HepG2 (cell line): ENCODE results near the gene PPP1R18. TPM values are rescaled to one million over a fixed set of nuclear protein-coding genes. Genes with fewer than 3 reads are reported as not detected.

Experiments
- ATAC-seq: fragments of 200-7000 bp; cut with Tn5 transposase; 3 replicates; pipeline ENCODE4 v1.9.1; 2020; ENCODE audit warnings: mild to moderate bottlenecking, moderate library complexity
- BruUV-seq: library from RNA; stranded (reverse); fragments of 400-500 nt; replicated peaks from 2 replicates; lab custom pipeline; 2021; lab: Mats Ljungman, UMichigan
- CTCF ChIA-PET: fragments of 300-600 bp; formaldehyde crosslinking; extraction: SDS; loops from one replicate; lab custom pipeline; 2021; ENCODE audit warnings: low total read pairs, inconsistent platforms, low intra/inter-chr PET ratio; lab: Yijun Ruan, JAX
- POLR2A ChIA-PET: fragments of 350-600 bp; sonication (Branson Sonifier 250); formaldehyde crosslinking; loops from one replicate; lab custom pipeline; 2020; ENCODE audit warnings: antibody characterized with exemption, inconsistent platforms; lab: Yijun Ruan, JAX
- DNase-seq: peaks from one replicate; pipeline ENCODE4 v3.0.0-alpha.2; 2015; ENCODE audit warnings: low spot score
- FAIRE-seq: peaks from 3 replicates; lab custom pipeline; 2011; peaks lifted over from hg19 to GRCh38; lab: Jason Lieb, UNC
- H2AFZ ChIP-seq: one replicate; pipeline ENCODE4 v1.6.1; 2011; ENCODE audit warnings: low read length, inconsistent platforms
- H3K27ac ChIP-seq: fragments of 300-600 bp; 3 replicates; pipeline ENCODE4 v1.8.0; 2011; ENCODE audit warnings: mixed run types, mild to moderate bottlenecking, mixed read lengths, low read length, inconsistent platforms; ENCODE audit not compliant: insufficient read depth; ENCODE audit errors: extremely low read length
- H3K27me3 ChIP-seq, 2 experiments: fragments of 200-600 bp in 1 of 2; 2 replicates in 1 of 2; 3 replicates in 1 of 2; pipeline versions ENCODE4 v1.6.0 to v1.8.0; 2011; ENCODE audit warnings: low read length in 2 of 2, mild to moderate bottlenecking in 2 of 2, moderate library complexity in 2 of 2, inconsistent platforms in 1 of 2; ENCODE audit not compliant: insufficient read depth in 2 of 2, control insufficient read depth in 1 of 2
- H3K36me3 ChIP-seq, 2 experiments: fragments of 200-600 bp in 1 of 2; replicated peaks in 1 of 2; 2 replicates in 1 of 2; 3 replicates in 1 of 2; pipeline versions ENCODE4 v1.5.1 to v1.8.0; 2011; ENCODE audit warnings: low read length in 2 of 2, inconsistent platforms in 1 of 2; ENCODE audit not compliant: insufficient read depth in 2 of 2, control insufficient read depth in 1 of 2
- H3K4me1 ChIP-seq: 2 replicates; pipeline ENCODE4 v1.5.1; 2012; ENCODE audit warnings: low read length, inconsistent platforms; ENCODE audit not compliant: insufficient read depth
- H3K4me2 ChIP-seq: 2 replicates; pipeline ENCODE4 v1.6.0; 2011; ENCODE audit warnings: low read depth, low read length, inconsistent platforms
- H3K4me3 ChIP-seq, 3 experiments: fragments of 200-600 bp in 1 of 3; sonication (generic), shearing (Covaris generic) in 1 of 3; replicated peaks in 1 of 3; 2 replicates each; pipeline ENCODE4 v1.5.1; 2011 to 2016; ENCODE audit warnings: low read length in 3 of 3, inconsistent platforms in 2 of 3, low read depth in 2 of 3, mild to moderate bottlenecking in 2 of 3, control low read depth in 1 of 3, mixed read lengths in 1 of 3; ENCODE audit not compliant: insufficient read depth in 1 of 3
- H3K79me2 ChIP-seq: one replicate; pipeline ENCODE4 v1.6.1; 2011; ENCODE audit warnings: low read length, inconsistent platforms; ENCODE audit not compliant: insufficient read depth
- H3K9ac ChIP-seq: 2 replicates; pipeline ENCODE4 v1.6.0; 2011; ENCODE audit warnings: mild to moderate bottlenecking, low read depth, low read length, inconsistent platforms; ENCODE audit not compliant: insufficient read depth
- H3K9me3 ChIP-seq: 2 replicates; pipeline ENCODE4 v1.5.1; 2012; ENCODE audit warnings: mild to moderate bottlenecking, low read length
- H4K20me1 ChIP-seq: 2 replicates; pipeline ENCODE4 v1.6.0; 2011; ENCODE audit warnings: inconsistent platforms, mild to moderate bottlenecking, low read length, moderate library complexity; ENCODE audit not compliant: insufficient read depth
- BHLHE40 ChIP-seq: IDR thresholded peaks from 2 replicates; pipeline ENCODE4 v1.6.1; 2011; ENCODE audit warnings: low read length, improper control_type of control experiment
- BRCA1 ChIP-seq: sonication (generic); formaldehyde crosslinking; IDR thresholded peaks from 2 replicates; pipeline ENCODE4 v1.4.0; 2020; ENCODE audit warnings: missing genetic modification reagents
- KLF6 ChIP-seq: IDR thresholded peaks from 2 replicates; pipeline ENCODE4 v1.8.0; 2016; ENCODE audit warnings: missing biosample characterization, missing genetic modification reagents
- SIN3A ChIP-seq: IDR thresholded peaks from 2 replicates; pipeline ENCODE4 v1.6.1; 2011; ENCODE audit warnings: low read depth, mild to moderate bottlenecking, control low read depth, low read length, borderline replicate concordance
- SMARCE1 ChIP-seq: fragments of 450-650 bp; IDR thresholded peaks from 2 replicates; pipeline ENCODE4 v1.6.1; 2017; ENCODE audit warnings: borderline replicate concordance
- TCF7 ChIP-seq: sonication (generic); IDR thresholded peaks from 2 replicates; pipeline ENCODE4 v1.6.1; 2016; ENCODE audit warnings: antibody characterized with exemption, low read depth
- TEAD3 ChIP-seq: optimal IDR thresholded peaks from 2 replicates; pipeline ENCODE3; 2016; ENCODE audit warnings: borderline replicate concordance
- TOPORS ChIP-seq: sonication (generic); formaldehyde crosslinking; IDR thresholded peaks from 2 replicates; pipeline ENCODE4 v1.8.0; 2023; ENCODE audit warnings: mild to moderate bottlenecking, missing genetic modification reagents
- ZMYM4 ChIP-seq: sonication (generic); formaldehyde crosslinking; IDR thresholded peaks from 2 replicates; pipeline ENCODE4 v1.8.1; 2023; ENCODE audit warnings: mild to moderate bottlenecking, missing genetic modification reagents
- ZNF678 ChIP-seq: sonication (generic); formaldehyde crosslinking; IDR thresholded peaks from 2 replicates; pipeline ENCODE4 v1.4.0; 2020; ENCODE audit warnings: mild to moderate bottlenecking, missing genetic modification reagents
- ZNF883 ChIP-seq: sonication (generic); formaldehyde crosslinking; IDR thresholded peaks from 2 replicates; pipeline ENCODE4 v1.5.1; 2020; ENCODE audit warnings: mild to moderate bottlenecking, missing genetic modification reagents; ENCODE audit errors: not compliant biosample characterization
- ZSCAN30 ChIP-seq: sonication (generic); formaldehyde crosslinking; IDR thresholded peaks from 2 replicates; pipeline ENCODE4 v1.5.0; 2020; ENCODE audit warnings: mild to moderate bottlenecking, missing genetic modification reagents
- WGBS: methylation state at CpG from one replicate; pipeline ENCODE4 v1.1.6; 2017; ENCODE audit warnings: low lambda C conversion rate; 5-methylcytosine and 5-hydroxymethylcytosine counted together
- in situ Hi-C: cut with HindIII; loops from 2 replicates; pipeline ENCODE4 v1.10.0; 2017; ENCODE audit warnings: low pct_unique_long_range_greater_than_20kb; ENCODE audit not compliant: extremely low pct_ligation_motif_present
- intact Hi-C: fragments of 100-400 bp; cut with micrococcal nuclease; formaldehyde crosslinking; loops from one replicate; pipeline ENCODE4 v1.10.0; 2022; ENCODE audit not compliant: unreplicated experiment
- polyA plus RNA-seq, 8 experiments: library from polyadenylated mRNA; depleted of rRNA in 3 of 8; stranded (reverse) in 7 of 8; unstranded in 1 of 8; fragments of >200 nt; fragmentation: Illumina TruSeq in 4 of 8; extraction: Trizol in 4 of 8; gene quantifications; 2 replicates each; pipeline versions ENCODE4 v1.2.1 to v1.2.3, GENCODE V29; 2011 to 2016; ENCODE audit warnings: low read depth in 4 of 8, missing spikeins in 1 of 8, mixed read lengths in 1 of 8; ENCODE audit not compliant: insufficient read depth in 1 of 8
- total RNA-seq, 5 experiments: library from RNA; depleted of rRNA; stranded (reverse); fragments of >200 nt; fragmentation: Illumina TruSeq; extraction: Trizol; gene quantifications; 2 replicates each; pipeline ENCODE4 v1.2.3, GENCODE V29; 2016; ENCODE audit warnings: low read depth in 1 of 5
- TF ChIP-seq, protein P1 (sequence below): sonication (generic); formaldehyde crosslinking; IDR thresholded peaks from 2 replicates; pipeline ENCODE4 v1.4.0; 2020; ENCODE audit warnings: mild to moderate bottlenecking, missing genetic modification reagents
- TF ChIP-seq, protein P2 (sequence below): sonication (generic); formaldehyde crosslinking; IDR thresholded peaks from 2 replicates; pipeline ENCODE4 v1.4.0; 2020; ENCODE audit warnings: missing genetic modification reagents, mild to moderate bottlenecking, borderline replicate concordance
- TF ChIP-seq, protein P3 (sequence below): sonication (generic); formaldehyde crosslinking; IDR thresholded peaks from 2 replicates; pipeline ENCODE4 v1.5.0; 2020; ENCODE audit warnings: mild to moderate bottlenecking, missing genetic modification reagents, borderline replicate concordance

The PPP1R18 gene
- total and polyA plus RNA-seq, 2 of the 13 experiments (the other 11 are each of a cell fraction or from before 2014, with no cell fraction given), result 4.9 to 9.2 TPM

DNA sequence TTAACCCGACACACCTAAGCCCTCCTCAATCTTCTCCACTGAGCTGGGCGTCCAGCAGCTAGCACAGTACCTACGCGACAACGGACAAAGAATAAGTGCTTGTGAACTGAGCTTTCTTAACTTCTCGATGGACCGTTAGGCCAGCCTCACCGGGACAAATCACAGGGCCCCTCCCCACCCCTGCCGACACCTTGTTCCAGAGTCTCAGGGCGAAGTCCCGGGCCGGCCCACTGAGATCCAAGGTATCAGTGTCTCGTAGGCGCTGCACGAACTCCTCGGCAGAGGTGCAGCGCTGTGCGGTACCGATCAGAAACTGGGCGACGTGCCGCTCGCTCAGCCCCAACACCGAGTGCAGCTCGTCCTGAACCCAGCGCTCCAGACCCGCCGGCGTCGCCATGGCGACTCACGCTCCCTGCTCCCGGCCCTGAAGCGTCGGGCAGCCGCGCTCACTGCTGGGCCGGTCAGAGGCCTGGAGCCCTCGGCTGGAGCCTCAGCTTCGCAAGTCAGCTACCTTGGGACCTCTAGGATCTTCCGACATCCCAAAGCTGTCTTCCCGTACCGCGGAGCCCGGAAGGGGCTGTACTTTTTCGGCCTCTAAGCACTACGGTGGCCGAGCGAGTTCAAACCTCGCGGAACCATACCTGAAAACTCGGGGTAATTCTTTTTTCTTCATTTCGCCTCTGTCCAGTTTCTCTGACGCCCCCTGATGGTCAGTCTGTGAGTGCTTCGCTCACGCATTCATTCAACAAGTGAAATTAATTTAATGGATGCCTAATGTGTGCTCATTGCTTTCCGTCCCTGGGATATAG, 13.8 kb downstream of the PPP1R18 start, which contains the start of gene DHX16:
TSS of gene DHX16 (minus strand) at position 562 of the 809 bp plus-strand sequence. CDS start at position 397, 165 bp downstream.
- peaks cover 25% of the 10 kb centered on the region for H3K79me2 ChIP-seq
- peak within 1 kb of the TSS; percentile 73 for H3K4me2 ChIP-seq
- 1% methylated on average over 37 of the region's 57 CpGs for WGBS
- peak within 1 kb of the TSS; percentile 85 for H3K9ac ChIP-seq
- ChIA-PET POLR2A (interaction anchor here (0.6 to 2.7 kb wide), 33 partner anchors 10 to 235 kb away, joined by 3 to 44 read pairs (median 4); partner anchors contain the start of genes ABCF1, ATAT1, C6orf136 and GTF2H4), CTCF (interaction anchor here (0.9 to 2.1 kb wide), 5 partner anchors 46 to 191 kb away, joined by 4 to 21 read pairs (median 4); partner anchors contain the start of gene ATAT1)
- intact Hi-C loops (loop anchor here (1.0 to 10.0 kb wide), 7 partner anchors 18 to 152 kb away; partner anchors contain the start of genes ATAT1, C6orf136, MRPS18B and PPP1R10), in situ Hi-C loops (loop anchor here (5.0 kb wide), 2 partner anchors 45 to 190 kb away; partner anchors contain the start of gene ATAT1)
- H3K4me3 ChIP-seq, result peak within 1 kb of the TSS; percentile 76 to 95 (median 82)
- BruUV-seq, result TSS peak; percentile 70
- no peaks in the 10 kb centered on the region; a peak in 1 of 5 replicates for H3K27me3 ChIP-seq
- no peaks in the 10 kb centered on the region for H3K9me3 ChIP-seq
- H4K20me1 ChIP-seq, result peaks cover 4% of the 10 kb centered on the region; the same call in 1 of the 2 replicates
- H3K36me3 ChIP-seq, result peaks cover 14 to 24% of the 10 kb centered on the region in 2 experiments
- H2AFZ ChIP-seq, result no peak within 1 kb of the TSS
- peak; percentile 96 for FAIRE-seq
- H3K4me1 ChIP-seq, result peaks cover 23% of the 10 kb centered on the region
- ATAC-seq, result peak; percentile 89
- DNase-seq, result peak; percentile 97
- H3K27ac ChIP-seq, result peak within 1 kb of the TSS; percentile 67
- TF ChIP-seq ZNF883 (peak; percentile 80), KLF6 (CRISPR knock-in tag) (no peak; the same call in 1 of the 2 replicates), BHLHE40 (peak; percentile 42; the same call in 1 of the 2 replicates), ZSCAN30 (no peak), ZNF678 (no peak), ZMYM4 (peak; percentile 83), TOPORS (CRISPR knock-in tag) (0 out of 2 replicates have a peak, but pooled peaks have one; percentile 43), SIN3A (peak; percentile 98), BRCA1 (CRISPR knock-in tag) (no peak), TEAD3 (CRISPR knock-in tag) (peak; percentile 79), TCF7 (no peak), SMARCE1 (no peak)
- TF ChIP-seq, protein P1, sequence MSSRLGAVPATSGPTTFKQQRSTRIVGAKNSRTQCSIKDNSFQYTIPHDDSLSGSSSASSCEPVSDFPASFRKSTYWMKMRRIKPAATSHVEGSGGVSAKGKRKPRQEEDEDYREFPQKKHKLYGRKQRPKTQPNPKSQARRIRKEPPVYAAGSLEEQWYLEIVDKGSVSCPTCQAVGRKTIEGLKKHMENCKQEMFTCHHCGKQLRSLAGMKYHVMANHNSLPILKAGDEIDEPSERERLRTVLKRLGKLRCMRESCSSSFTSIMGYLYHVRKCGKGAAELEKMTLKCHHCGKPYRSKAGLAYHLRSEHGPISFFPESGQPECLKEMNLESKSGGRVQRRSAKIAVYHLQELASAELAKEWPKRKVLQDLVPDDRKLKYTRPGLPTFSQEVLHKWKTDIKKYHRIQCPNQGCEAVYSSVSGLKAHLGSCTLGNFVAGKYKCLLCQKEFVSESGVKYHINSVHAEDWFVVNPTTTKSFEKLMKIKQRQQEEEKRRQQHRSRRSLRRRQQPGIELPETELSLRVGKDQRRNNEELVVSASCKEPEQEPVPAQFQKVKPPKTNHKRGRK (CRISPR knock-in tag), result no peak; the same call in 1 of the 2 replicates
- TF ChIP-seq, protein P2, sequence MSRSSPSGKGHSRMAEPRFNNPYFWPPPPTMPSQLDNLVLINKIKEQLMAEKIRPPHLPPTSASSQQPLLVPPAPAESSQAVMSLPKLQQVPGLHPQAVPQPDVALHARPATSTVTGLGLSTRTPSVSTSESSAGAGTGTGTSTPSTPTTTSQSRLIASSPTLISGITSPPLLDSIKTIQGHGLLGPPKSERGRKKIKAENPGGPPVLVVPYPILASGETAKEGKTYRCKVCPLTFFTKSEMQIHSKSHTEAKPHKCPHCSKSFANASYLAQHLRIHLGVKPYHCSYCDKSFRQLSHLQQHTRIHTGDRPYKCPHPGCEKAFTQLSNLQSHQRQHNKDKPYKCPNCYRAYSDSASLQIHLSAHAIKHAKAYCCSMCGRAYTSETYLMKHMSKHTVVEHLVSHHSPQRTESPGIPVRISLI (CRISPR knock-in tag), result peak; percentile 92; the same call in 1 of the 2 replicates
- TF ChIP-seq, protein P3, sequence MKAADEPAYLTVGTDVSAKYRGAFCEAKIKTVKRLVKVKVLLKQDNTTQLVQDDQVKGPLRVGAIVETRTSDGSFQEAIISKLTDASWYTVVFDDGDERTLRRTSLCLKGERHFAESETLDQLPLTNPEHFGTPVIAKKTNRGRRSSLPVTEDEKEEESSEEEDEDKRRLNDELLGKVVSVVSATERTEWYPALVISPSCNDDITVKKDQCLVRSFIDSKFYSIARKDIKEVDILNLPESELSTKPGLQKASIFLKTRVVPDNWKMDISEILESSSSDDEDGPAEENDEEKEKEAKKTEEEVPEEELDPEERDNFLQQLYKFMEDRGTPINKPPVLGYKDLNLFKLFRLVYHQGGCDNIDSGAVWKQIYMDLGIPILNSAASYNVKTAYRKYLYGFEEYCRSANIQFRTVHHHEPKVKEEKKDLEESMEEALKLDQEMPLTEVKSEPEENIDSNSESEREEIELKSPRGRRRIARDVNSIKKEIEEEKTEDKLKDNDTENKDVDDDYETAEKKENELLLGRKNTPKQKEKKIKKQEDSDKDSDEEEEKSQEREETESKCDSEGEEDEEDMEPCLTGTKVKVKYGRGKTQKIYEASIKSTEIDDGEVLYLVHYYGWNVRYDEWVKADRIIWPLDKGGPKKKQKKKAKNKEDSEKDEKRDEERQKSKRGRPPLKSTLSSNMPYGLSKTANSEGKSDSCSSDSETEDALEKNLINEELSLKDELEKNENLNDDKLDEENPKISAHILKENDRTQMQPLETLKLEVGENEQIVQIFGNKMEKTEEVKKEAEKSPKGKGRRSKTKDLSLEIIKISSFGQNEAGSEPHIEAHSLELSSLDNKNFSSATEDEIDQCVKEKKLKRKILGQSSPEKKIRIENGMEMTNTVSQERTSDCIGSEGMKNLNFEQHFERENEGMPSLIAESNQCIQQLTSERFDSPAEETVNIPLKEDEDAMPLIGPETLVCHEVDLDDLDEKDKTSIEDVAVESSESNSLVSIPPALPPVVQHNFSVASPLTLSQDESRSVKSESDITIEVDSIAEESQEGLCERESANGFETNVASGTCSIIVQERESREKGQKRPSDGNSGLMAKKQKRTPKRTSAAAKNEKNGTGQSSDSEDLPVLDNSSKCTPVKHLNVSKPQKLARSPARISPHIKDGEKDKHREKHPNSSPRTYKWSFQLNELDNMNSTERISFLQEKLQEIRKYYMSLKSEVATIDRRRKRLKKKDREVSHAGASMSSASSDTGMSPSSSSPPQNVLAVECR (CRISPR knock-in tag), result peak; percentile 97
